GM21381 (cell line): ENCODE measurements around the gene CTNNB1.
"Not testable (repeated sequence)": the region's sequence is repeated elsewhere in the genome, so short reads cannot be mapped to it uniquely, and the experiment has no call there.

ENCODE experiments used
- ATAC-seq: cut with Tn5 transposase; IDR thresholded peaks from one replicate; pipeline ENCODE4 v1.9.1; 2021; ENCODE audit warnings: mild to moderate bottlenecking, moderate library complexity; ENCODE audit not compliant: unreplicated experiment

Gene CTNNB1

GRCh38 chr3:41248525-41248924, 49.2 kb downstream of the CTNNB1 start:
- ATAC-seq, result no peak

- ATAC-seq, result no peak
Measured at GRCh38 chr3:41249318-41249717, 50.0 kb downstream of the CTNNB1 start.

GRCh38 chr3:41250825-41251224, 51.5 kb downstream of the CTNNB1 start:
- no peak for ATAC-seq

DNA sequence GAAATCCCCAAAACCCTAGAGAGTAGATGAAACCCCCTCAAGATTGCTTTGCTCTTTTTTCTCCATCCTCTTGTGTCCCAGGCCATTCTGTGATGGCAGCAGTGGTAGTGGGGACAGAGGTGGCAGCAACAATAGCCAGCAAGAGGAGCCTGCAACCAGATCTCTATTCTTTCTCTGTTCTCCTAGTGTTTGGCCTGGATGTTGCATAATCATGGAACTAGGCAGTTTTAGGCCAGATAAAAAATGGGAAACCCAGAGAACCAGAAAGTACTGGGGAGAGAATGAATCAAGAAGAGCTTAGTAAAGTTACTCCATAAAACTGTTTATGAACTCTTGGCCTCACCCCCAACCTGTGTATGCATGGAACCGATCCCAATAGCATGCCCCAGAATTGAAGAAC, 52.3 kb downstream of the CTNNB1 start:
- no peak for ATAC-seq

GRCh38 chr3:41258239-41258800, 59.0 kb downstream of the CTNNB1 start:
- ATAC-seq, result no peak

GRCh38 chr3:41259449-41260062, 60.3 kb downstream of the CTNNB1 start:
- no peak for ATAC-seq

DNA sequence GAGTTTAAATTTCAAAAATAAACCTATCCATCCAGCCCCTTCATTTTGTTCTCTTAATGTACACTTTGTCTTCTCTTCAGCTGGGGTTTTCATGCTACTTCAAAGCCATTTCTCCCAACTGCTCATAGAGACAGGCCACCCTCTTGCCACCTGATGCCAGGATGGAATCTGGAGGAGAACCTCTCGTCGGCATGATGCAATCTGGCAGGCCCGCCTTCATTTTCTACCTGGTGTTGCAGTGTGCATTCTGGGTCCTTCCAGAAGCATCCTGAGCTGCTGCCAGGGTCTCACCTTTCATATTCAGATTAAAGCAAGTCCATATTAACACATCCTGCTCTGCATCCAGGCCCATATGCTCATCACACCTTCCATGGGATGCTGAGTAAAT, 60.8 kb downstream of the CTNNB1 start:
- ATAC-seq, result no peak

DNA sequence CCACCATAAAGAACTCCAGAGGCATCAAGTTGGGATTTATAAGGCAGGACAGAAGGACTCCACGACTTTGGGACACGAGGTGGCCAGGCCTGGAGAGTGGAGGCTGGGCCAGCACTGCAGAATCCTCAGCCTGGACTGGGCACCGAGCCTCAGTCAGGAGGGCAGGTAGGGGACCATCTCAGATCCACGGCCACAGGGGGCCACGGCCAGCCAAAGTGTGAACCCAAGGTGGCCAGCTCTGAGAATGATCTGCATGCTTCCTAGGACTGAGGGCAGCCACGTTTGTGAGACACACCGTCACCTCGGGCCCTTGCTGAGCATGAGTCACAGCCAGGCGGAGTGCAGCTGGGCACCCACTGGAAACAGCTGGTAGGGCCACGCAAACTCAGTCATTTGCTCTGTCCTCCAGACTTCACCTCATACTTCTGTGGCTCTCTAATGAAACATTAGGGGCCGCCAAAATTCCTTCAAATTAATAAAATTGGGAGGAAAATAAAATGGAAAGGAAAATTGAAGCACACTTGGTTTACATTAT, 65.8 kb downstream of the CTNNB1 start:
- no peak for ATAC-seq

DNA sequence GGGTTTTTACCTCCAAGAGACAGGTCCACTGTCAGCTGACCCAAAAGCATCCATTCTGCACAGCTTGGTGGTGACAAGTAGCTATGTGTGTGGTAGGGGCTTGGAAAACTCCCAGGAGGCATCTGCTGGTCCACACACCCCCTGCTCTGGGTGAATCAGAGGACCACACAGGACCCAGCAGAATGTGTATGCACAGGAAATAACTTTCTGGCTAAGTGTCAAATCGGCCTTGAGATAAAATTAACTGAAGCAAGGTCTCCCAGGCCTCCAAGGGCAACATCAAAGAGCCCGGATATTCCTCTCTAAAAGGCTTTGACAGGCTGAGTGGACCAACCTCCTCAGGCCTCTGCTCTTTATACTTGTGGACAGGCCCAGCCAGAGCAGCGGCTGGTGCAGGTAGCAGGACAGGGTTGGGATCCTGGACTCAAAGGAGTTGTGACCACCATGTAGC, 66.5 kb downstream of the CTNNB1 start:
- ATAC-seq, result no peak

- ATAC-seq, result no peak
Measured at GRCh38 chr3:41267975-41268640, 68.8 kb downstream of the CTNNB1 start.

DNA sequence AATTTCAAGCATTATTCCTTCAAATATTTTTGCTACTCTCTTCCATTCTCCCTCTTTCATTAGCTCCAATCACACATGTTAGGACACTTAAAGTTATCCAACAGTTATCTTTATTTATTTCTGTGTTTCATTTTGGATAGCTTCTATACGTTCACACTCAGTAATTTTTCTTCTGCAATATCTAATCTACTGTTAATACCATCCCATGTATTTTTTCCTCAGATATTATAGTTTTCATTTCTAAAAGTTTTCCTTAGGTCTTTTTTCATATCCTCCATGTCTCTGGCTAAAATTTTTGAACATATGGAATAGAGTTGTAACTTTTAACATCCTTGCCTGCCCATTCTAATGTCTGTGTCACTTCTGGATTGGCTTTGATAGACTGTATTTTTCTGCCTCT, 73.4 kb downstream of the CTNNB1 start:
- no peak for ATAC-seq

- no peak for ATAC-seq
Measured at GRCh38 chr3:41274944-41275668, 75.8 kb downstream of the CTNNB1 start.

GRCh38 chr3:41276191-41276590, 76.9 kb downstream of the CTNNB1 start:
- ATAC-seq, result no peak

GRCh38 chr3:41277790-41278465, 78.6 kb downstream of the CTNNB1 start:
- no peak for ATAC-seq

DNA sequence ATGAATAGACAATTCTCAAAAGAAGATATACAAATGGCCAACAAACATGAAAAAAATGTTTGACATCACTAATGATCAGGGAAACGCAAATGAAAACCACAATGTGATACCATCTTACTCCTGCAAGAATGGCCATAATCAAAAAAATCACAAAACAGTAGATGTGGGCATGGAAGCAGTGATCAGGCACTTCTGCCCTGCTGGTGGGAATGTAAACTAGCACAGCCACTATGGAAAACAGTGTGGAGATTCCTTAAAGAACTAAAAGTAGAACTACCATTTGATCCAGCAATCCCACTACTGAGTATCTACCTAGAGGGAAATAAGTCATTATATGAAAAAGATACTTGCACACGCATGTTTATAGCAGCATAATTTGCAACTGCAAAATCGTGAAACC, 85.6 kb downstream of the CTNNB1 start:
- ATAC-seq, result not testable (repeated sequence)

- ATAC-seq, result no peak
Measured at GRCh38 chr3:41286305-41286704, 87.0 kb downstream of the CTNNB1 start.

GRCh38 chr3:41288785-41289184, 89.5 kb downstream of the CTNNB1 start:
- no peak for ATAC-seq
